ENCODE measurements around the gene HIPK1. TPM values are rescaled to one million over a fixed set of nuclear protein-coding genes. Genes with fewer than 3 reads are reported as not detected.
A peak's percentile ranks its signal among the peaks of the same experiment; 100 is the strongest.

HIPK1 gene
- total and polyA plus RNA-seq, 7 donors = 13.8 to 57.1 (median 47.2) TPM

DNA sequence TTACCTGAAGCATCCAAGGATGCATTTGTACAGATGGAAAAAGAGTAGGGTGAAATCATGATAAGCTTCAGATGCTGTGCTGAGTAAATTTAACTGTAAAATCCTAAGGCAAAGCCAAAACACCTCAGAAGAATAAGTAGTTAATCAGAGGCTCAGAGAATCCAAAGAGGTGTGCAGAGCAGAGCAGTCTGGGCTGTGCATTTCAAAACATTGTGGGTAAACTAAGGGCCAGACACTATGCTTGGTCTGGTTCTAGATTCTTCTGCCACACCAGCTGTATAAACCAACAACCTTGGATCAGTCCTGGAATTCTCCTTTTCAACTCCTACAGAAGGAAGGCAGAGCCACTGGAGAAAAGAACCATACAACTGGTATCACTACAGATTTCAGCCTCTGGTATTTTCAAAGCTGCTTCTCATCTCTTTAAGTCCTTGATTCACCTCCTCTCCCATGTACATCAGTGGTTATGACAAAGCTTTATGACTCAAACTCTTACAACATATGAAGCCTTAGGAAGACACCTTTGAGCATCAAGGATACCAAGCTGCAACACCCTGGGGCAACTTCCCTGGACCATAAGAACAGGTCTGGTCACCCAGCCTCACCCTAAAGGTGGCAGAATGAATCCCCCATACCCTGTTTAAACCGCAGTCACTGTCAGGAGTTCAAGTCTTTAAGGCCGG, 11.6 kb upstream of the HIPK1 start:
- peaks cover 0 to 10% (median 9%) of the 10 kb centered on the region in 4 donors for H3K4me1 ChIP-seq
- H3K4me3 ChIP-seq = no peak overlapping the region
- H3K9me3 ChIP-seq = no peaks in the 10 kb centered on the region
- no peak overlapping the region for H3K27ac ChIP-seq
- intact Hi-C loops (cut with DNase I) = no loop called here
- no peaks in the 10 kb centered on the region for H3K36me3 ChIP-seq
- H3K27me3 ChIP-seq = no peaks in the 10 kb centered on the region
- TF ChIP-seq POLR2AphosphoS5 (IDR thresholded peaks at IDR 0.05) (no peak), EP300 (IDR thresholded peaks at IDR 0.05) (no peak), POLR2A (IDR thresholded peaks at IDR 0.05) (no peak), CTCF (IDR thresholded peaks at IDR 0.05) (no peak)
- 93 to 95% methylated on average over 2 of the region's 2 CpGs for WGBS, 2 donors
- DNase-seq = no peak

- Histone ChIP-seq H3K9me3 (no peaks in the 10 kb centered on the region), H3K27ac (no peak overlapping the region), H3K4me3 (no peak overlapping the region), H3K4me1 (peaks cover 0 to 3% (median 2%) of the 10 kb centered on the region in 4 donors), H3K36me3 (no peaks in the 10 kb centered on the region), H3K27me3 (no peaks in the 10 kb centered on the region)
- no peak for DNase-seq
- TF ChIP-seq POLR2AphosphoS5 (IDR thresholded peaks at IDR 0.05) = no peak
- TF ChIP-seq EP300 (IDR thresholded peaks at IDR 0.05) = no peak
- TF ChIP-seq CTCF (IDR thresholded peaks at IDR 0.05) = no peak
- no peak for TF ChIP-seq POLR2A (IDR thresholded peaks at IDR 0.05)
- intact Hi-C loops (cut with DNase I) = no loop called here
Measured at GRCh38 chr1:113918243-113918642, 10.9 kb upstream of the HIPK1 start.

- intact Hi-C loops (cut with DNase I) = no loop called here
- no peak overlapping the region for H3K4me3 ChIP-seq
- WGBS, 2 donors = 71 to 99% methylated on average over 4 of the region's 4 CpGs
Measured at GRCh38 chr1:113922957-113923356, 6.2 kb upstream of the HIPK1 start.

DNA sequence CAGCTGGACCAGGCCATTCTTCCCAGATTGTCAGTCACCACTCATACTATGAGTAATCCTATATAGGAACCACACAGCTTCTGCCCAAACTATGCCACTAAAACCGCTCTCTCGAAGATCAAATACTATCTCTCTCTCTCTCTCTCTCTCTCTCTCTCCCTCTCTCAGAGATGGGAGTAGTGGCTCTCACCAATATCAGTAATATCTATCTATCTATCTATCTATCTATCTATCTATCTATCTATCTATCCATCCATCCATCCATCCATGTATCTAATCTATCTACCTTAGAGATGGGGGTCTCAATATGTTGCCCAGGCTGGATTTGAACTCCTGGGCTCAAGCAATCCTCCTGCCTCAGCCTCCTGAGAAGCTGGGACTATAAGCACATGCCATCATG, 4.7 kb upstream of the HIPK1 start:
- H3K36me3 ChIP-seq = no peaks in the 10 kb centered on the region
- TF ChIP-seq POLR2A (IDR thresholded peaks at IDR 0.05) (no peak), EP300 (IDR thresholded peaks at IDR 0.05) (no peak), POLR2AphosphoS5 (IDR thresholded peaks at IDR 0.05) (no peak), CTCF (IDR thresholded peaks at IDR 0.05) (no peak)
- 96 to 99% methylated on average over 2 of the region's 2 CpGs for WGBS, 2 donors
- intact Hi-C loops (cut with DNase I) = no loop called here
- no peak for DNase-seq
- H3K4me3 ChIP-seq = no peak overlapping the region
- peaks cover 0 to 12% (median 4%) of the 10 kb centered on the region in 4 donors for H3K4me1 ChIP-seq
- no peaks in the 10 kb centered on the region for H3K9me3 ChIP-seq
- no peaks in the 10 kb centered on the region for H3K27me3 ChIP-seq
- H3K27ac ChIP-seq = no peak overlapping the region

More at GRCh38 chr1:113922957-113923356, 6.2 kb upstream of the HIPK1 start:
- DNase-seq = no peak
- no peaks in the 10 kb centered on the region for H3K36me3 ChIP-seq
- no peak overlapping the region for H3K27ac ChIP-seq
- H3K27me3 ChIP-seq = no peaks in the 10 kb centered on the region
- peaks cover 0 to 4% (median under 1%) of the 10 kb centered on the region in 4 donors for H3K4me1 ChIP-seq
- H3K9me3 ChIP-seq = no peaks in the 10 kb centered on the region
- no peak for TF ChIP-seq EP300 (IDR thresholded peaks at IDR 0.05)

DNA sequence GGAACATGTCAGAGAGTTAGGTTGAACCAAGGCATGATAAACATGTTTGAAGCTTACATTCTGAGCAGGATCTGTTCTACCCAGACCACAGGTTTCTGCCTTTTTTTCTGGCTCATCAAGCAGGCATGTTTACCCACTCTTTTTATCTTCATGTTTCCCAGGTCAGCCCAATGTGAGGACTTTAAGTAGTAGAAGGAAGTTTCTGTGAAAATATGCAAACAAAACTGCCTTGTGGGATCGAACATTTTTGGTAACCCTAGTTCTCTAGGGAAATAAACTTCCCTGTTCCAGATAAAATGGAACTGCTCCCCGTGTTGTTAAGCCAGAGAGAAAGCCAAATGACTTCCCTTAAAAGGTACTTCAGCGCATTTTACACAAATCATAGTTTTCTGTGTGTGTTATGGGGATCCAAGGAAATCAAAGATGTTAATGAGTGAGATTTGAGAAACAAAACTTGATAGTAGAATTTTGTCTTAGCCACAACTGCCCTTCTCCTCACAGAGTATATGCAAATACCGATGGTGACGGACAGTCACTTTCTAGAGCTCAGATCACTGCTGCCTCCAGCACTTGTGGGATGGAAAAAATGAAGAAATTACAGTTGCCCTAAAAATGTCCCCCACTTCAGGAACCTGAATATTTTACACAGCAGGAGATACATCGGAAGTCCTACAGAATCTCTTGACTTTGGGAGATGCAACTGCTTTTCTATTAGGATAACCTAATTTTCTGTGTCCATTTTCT, 765 bp upstream of the HIPK1 start:
- Histone ChIP-seq H3K9me3 (no peaks in the 10 kb centered on the region), H3K36me3 (no peaks in the 10 kb centered on the region), H3K4me3 (peak overlapping the region; percentile 70 to 92 (median 85)), H3K27me3 (no peaks in the 10 kb centered on the region), H3K4me1 (peaks cover 0 to 43% (median 34%) of the 10 kb centered on the region in 4 donors), H3K27ac (peak overlapping the region; percentile 94 to 99 (median 97))
- DNase-seq = no peak
- TF ChIP-seq CTCF (IDR thresholded peaks at IDR 0.05) (no peak), POLR2A (IDR thresholded peaks at IDR 0.05) (no peak), POLR2AphosphoS5 (IDR thresholded peaks at IDR 0.05) (no peak), EP300 (IDR thresholded peaks at IDR 0.05) (no peak)
- intact Hi-C loops (cut with DNase I) = loop anchor here (2.0 kb wide), 2 partner anchors 50 to 538 kb away; partner anchors contain the start of genes MAGI3 and OLFML3
- WGBS, 2 donors = 3 to 7% methylated on average over 6 of the region's 6 CpGs

Data from sigmoid colon (tissue), 7 donors.